ENCODE results near the gene U2SURP.

Gene U2SURP

DNA sequence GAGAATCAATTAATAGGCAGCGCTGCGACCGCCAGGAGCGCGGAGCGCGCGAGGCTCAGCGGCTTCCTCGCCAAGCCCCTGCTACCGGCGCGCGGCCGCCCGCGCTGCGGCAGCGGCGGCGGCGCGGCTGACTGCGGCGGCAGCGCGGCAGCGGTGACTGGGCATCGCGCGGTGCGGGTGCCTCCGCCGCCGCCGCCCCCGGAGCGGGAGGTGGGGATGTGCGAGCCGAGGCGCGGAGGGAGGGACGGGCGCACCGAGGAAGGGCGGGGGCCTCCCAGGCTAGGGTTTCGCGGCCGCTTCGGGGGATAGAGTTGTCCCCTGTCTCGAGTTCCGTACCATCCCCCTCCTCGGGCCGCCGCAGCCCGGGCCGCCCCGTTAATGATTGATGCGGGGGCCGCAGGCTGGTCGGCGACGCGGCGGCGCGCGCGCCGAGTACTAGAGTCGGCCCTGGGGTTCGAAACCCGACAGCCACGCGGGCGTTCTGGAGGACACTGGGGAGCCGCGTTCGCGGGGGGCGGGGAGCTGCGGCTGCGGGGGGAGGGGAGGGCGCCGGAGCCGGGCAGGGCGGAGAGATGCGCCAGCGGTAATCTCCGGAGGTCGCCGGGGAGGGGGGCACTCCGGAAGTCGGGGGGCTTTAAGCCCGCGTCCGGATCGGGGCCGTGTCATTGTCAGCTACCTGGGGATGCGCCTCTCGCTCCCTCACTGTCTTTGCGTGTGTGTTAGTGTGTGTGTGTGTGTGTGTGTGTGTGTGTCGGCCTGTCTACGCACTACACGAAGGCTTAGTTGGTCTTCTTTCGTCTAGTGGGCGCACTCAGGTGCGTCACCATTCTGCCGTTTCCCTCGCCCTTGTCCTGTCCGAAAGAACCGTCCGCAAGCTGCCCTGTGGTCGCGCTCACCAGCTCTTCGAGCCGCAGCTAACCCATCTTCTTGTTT is 37.6 kb upstream of the U2SURP start, which contains the start of gene PAQR9:
TSS of gene PAQR9 (minus strand) at position 159 of the 933 bp plus-strand sequence. CDS start 338 bp downstream, outside the sequence.
- Histone ChIP-seq H3K27ac (ENCODE audit: low read depth, low read length) (no peak within 1 kb of the TSS), H3K27me3 (ENCODE audit: control insufficient read depth in 1 of 2, insufficient read depth in 2 of 2, low read length in 2 of 2) (peaks cover 15 to 27% of the 10 kb centered on the region in 2 donors), H3K9me3 (ENCODE audit: low read length) (no peaks in the 10 kb centered on the region), H3K4me3 (ENCODE audit: low read depth in 1 of 2, low read length in 2 of 2) (peak within 1 kb of the TSS in 1 of 2 donors; percentile 36), H3K4me1 (ENCODE audit: insufficient read depth, low read length) (no peaks in the 10 kb centered on the region), H3K9ac (ENCODE audit: low read length) (no peak within 1 kb of the TSS), H3K36me3 (ENCODE audit: insufficient read depth, low read length) (no peaks in the 10 kb centered on the region)

- Histone ChIP-seq H3K36me3 (ENCODE audit: insufficient read depth, low read length) (no peaks in the 10 kb centered on the region), H3K9ac (ENCODE audit: low read length) (no peak overlapping the region), H3K9me3 (ENCODE audit: low read length) (no peaks in the 10 kb centered on the region), H3K27ac (ENCODE audit: low read depth, low read length) (no peak overlapping the region), H3K4me3 (ENCODE audit: low read depth in 1 of 2, low read length in 2 of 2) (no peak overlapping the region), H3K4me1 (ENCODE audit: insufficient read depth, low read length) (no peaks in the 10 kb centered on the region), H3K27me3 (ENCODE audit: control insufficient read depth in 1 of 2, insufficient read depth in 2 of 2, low read length in 2 of 2) (peaks cover 15 to 22% of the 10 kb centered on the region in 2 donors)
Measured at GRCh38 chr3:142965581-142965980, 35.8 kb upstream of the U2SURP start.

DNA sequence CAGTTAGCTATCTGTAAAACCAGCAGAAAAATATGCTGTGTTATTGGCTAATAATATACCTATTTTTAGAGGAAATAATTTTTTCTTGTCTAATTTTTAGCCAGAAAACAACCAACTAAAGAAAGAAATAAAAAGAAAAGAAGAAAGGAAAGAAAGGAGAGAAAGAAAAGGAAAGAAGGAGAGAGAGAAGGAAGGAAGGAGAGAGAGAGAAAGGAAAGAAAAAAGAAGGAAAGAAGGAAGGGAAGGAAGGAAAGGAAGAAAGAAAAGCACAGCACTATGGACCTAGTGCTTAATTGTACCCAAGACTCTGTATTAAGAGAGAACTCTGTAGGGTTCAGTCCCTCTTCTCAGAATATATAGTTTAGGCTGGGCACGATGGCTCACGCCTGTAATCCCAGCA is 34.6 kb upstream of the U2SURP start:
- Histone ChIP-seq H3K27me3 (ENCODE audit: control insufficient read depth in 1 of 2, insufficient read depth in 2 of 2, low read length in 2 of 2) (peaks cover 15 to 18% of the 10 kb centered on the region in 2 donors), H3K4me3 (ENCODE audit: low read depth in 1 of 2, low read length in 2 of 2) (no peak overlapping the region), H3K9me3 (ENCODE audit: low read length) (no peaks in the 10 kb centered on the region), H3K36me3 (ENCODE audit: insufficient read depth, low read length) (no peaks in the 10 kb centered on the region), H3K9ac (ENCODE audit: low read length) (no peak overlapping the region), H3K4me1 (ENCODE audit: insufficient read depth, low read length) (no peaks in the 10 kb centered on the region), H3K27ac (ENCODE audit: low read depth, low read length) (no peak overlapping the region)

- Histone ChIP-seq H3K4me1 (ENCODE audit: insufficient read depth, low read length) (no peaks in the 10 kb centered on the region), H3K27me3 (ENCODE audit: control insufficient read depth in 1 of 2, insufficient read depth in 2 of 2, low read length in 2 of 2) (peaks cover 4 to 8% of the 10 kb centered on the region in 2 donors), H3K4me3 (ENCODE audit: low read depth in 1 of 2, low read length in 2 of 2) (no peak overlapping the region), H3K27ac (ENCODE audit: low read depth, low read length) (no peak overlapping the region), H3K9ac (ENCODE audit: low read length) (no peak overlapping the region), H3K36me3 (ENCODE audit: insufficient read depth, low read length) (no peaks in the 10 kb centered on the region), H3K9me3 (ENCODE audit: low read length) (no peaks in the 10 kb centered on the region)
Measured at GRCh38 chr3:142968319-142969025, 32.9 kb upstream of the U2SURP start.

- H3K9me3 ChIP-seq (ENCODE audit: low read length), result no peaks in the 10 kb centered on the region
- no peaks in the 10 kb centered on the region for H3K27me3 ChIP-seq (ENCODE audit: control insufficient read depth in 1 of 2, insufficient read depth in 2 of 2, low read length in 2 of 2)
- no peaks in the 10 kb centered on the region for H3K4me1 ChIP-seq (ENCODE audit: insufficient read depth, low read length)
- no peak overlapping the region for H3K27ac ChIP-seq (ENCODE audit: low read depth, low read length)
- H3K4me3 ChIP-seq (ENCODE audit: low read depth in 1 of 2, low read length in 2 of 2), result no peak overlapping the region
- H3K36me3 ChIP-seq (ENCODE audit: insufficient read depth, low read length), result no peaks in the 10 kb centered on the region
- H3K9ac ChIP-seq (ENCODE audit: low read length), result no peak overlapping the region
Measured at GRCh38 chr3:142971431-142971830, 29.9 kb upstream of the U2SURP start.

DNA sequence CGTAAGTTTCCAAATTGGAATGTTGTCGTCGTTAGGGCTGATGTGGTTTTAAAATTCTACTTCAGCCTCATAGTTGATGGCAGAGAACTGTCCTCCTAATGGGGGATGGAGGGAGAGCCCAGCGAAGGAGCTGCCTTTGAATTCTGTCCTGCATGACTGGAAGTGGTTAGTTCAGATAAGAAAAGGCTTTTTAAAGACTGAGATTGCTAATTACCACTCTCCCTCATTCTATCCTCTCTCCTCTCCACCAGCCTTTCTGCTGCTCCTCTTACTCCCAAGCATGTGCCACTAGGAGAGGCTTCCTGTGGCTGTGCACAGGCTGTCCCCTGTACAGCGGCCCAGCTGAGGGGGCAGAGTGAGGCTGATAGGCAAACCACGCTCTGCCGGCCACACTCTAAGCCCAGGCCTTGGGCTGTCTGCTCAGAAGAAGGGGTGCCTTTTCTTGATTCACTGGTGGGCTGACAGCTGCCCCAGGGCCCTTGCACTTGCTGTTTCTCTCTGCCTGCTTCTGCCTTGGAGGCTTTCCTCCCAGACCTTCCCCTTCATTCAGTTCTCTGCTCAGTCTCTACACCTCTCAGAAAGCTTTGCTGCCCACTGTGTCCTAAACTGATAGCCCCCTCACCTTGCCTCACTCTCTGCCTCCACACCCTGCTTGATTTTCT is 29.1 kb upstream of the U2SURP start:
- Histone ChIP-seq H3K36me3 (ENCODE audit: insufficient read depth, low read length) (no peaks in the 10 kb centered on the region), H3K27ac (ENCODE audit: low read depth, low read length) (no peak overlapping the region), H3K27me3 (ENCODE audit: control insufficient read depth in 1 of 2, insufficient read depth in 2 of 2, low read length in 2 of 2) (no peaks in the 10 kb centered on the region), H3K9ac (ENCODE audit: low read length) (no peak overlapping the region), H3K4me1 (ENCODE audit: insufficient read depth, low read length) (no peaks in the 10 kb centered on the region), H3K9me3 (ENCODE audit: low read length) (no peaks in the 10 kb centered on the region), H3K4me3 (ENCODE audit: low read depth in 1 of 2, low read length in 2 of 2) (no peak overlapping the region)

- Histone ChIP-seq H3K36me3 (ENCODE audit: insufficient read depth, low read length) (no peaks in the 10 kb centered on the region), H3K4me3 (ENCODE audit: low read depth in 1 of 2, low read length in 2 of 2) (no peak overlapping the region), H3K9me3 (ENCODE audit: low read length) (no peaks in the 10 kb centered on the region), H3K27ac (ENCODE audit: low read depth, low read length) (no peak overlapping the region), H3K27me3 (ENCODE audit: control insufficient read depth in 1 of 2, insufficient read depth in 2 of 2, low read length in 2 of 2) (no peaks in the 10 kb centered on the region), H3K4me1 (ENCODE audit: insufficient read depth, low read length) (no peaks in the 10 kb centered on the region), H3K9ac (ENCODE audit: low read length) (no peak overlapping the region)
Measured at GRCh38 chr3:142973217-142974009, 28.0 kb upstream of the U2SURP start.

DNA sequence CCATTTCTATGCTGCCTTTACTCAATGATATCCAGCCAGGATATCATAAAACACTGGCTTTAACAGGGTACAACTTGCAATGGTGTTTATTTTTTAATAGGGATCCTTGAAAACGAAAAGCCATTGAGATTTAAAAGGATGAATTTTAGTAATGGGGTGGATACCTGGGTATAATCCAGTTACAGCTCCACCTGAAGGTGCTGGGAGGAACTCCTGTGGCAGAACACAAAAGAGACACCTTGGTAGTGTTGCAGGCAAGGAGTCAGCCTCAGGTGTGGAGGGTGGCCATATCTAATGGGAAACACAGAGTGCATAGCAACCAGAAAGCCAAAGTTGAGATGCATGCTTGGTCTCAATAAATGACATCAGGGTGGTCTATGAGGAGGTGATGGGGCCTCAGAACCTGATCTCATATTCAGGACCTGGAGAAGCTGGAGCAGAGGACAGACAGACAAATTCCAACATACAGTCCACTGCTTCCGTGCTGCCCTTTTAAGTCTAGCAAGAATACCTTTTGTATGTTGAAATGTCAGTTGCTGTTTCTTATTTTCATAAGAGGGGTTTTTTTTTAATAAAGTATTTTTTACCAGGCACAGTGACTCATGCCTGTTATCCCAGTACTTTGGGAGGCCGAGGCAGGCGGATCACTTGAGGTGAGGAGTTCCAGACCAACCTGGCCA is 25.9 kb upstream of the U2SURP start:
- H3K4me1 ChIP-seq (ENCODE audit: insufficient read depth, low read length), result no peaks in the 10 kb centered on the region
- no peak overlapping the region for H3K9ac ChIP-seq (ENCODE audit: low read length)
- no peaks in the 10 kb centered on the region for H3K9me3 ChIP-seq (ENCODE audit: low read length)
- H3K36me3 ChIP-seq (ENCODE audit: insufficient read depth, low read length), result no peaks in the 10 kb centered on the region
- no peak overlapping the region for H3K4me3 ChIP-seq (ENCODE audit: low read depth in 1 of 2, low read length in 2 of 2)
- H3K27ac ChIP-seq (ENCODE audit: low read depth, low read length), result no peak overlapping the region
- no peaks in the 10 kb centered on the region for H3K27me3 ChIP-seq (ENCODE audit: control insufficient read depth in 1 of 2, insufficient read depth in 2 of 2, low read length in 2 of 2)

- Histone ChIP-seq H3K9ac (ENCODE audit: low read length) (no peak overlapping the region), H3K27ac (ENCODE audit: low read depth, low read length) (no peak overlapping the region), H3K4me3 (ENCODE audit: low read depth in 1 of 2, low read length in 2 of 2) (no peak overlapping the region), H3K9me3 (ENCODE audit: low read length) (no peaks in the 10 kb centered on the region), H3K4me1 (ENCODE audit: insufficient read depth, low read length) (no peaks in the 10 kb centered on the region), H3K27me3 (ENCODE audit: control insufficient read depth in 1 of 2, insufficient read depth in 2 of 2, low read length in 2 of 2) (no peaks in the 10 kb centered on the region), H3K36me3 (ENCODE audit: insufficient read depth, low read length) (no peaks in the 10 kb centered on the region)
Measured at GRCh38 chr3:142976621-142977398, 24.6 kb upstream of the U2SURP start.

DNA sequence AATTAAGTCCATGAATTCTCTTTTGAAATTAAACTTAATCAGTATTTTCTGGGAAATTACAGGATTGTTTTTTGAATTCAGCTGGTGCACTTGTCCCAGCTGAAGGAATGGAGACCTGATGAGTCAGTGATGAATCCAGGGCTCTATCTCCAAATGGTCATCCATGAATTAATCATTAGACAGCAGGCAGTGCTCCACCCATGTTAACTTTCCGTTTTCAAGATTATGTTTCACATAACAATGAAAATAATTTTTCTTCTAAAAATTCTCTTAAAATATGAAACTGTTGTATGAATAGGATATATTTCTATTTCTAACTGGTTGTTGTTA is 24.0 kb upstream of the U2SURP start:
- Histone ChIP-seq H3K4me1 (ENCODE audit: insufficient read depth, low read length) (no peaks in the 10 kb centered on the region), H3K4me3 (ENCODE audit: low read depth in 1 of 2, low read length in 2 of 2) (no peak overlapping the region), H3K9ac (ENCODE audit: low read length) (no peak overlapping the region), H3K27ac (ENCODE audit: low read depth, low read length) (no peak overlapping the region), H3K27me3 (ENCODE audit: control insufficient read depth in 1 of 2, insufficient read depth in 2 of 2, low read length in 2 of 2) (no peaks in the 10 kb centered on the region), H3K36me3 (ENCODE audit: insufficient read depth, low read length) (no peaks in the 10 kb centered on the region), H3K9me3 (ENCODE audit: low read length) (no peaks in the 10 kb centered on the region)

All from muscle layer of colon (tissue), 2 donors.